ENCODE data around the gene TRO.
A peak's percentile ranks its signal among the peaks of the same experiment; 100 is the strongest.

Gene TRO, protein sequence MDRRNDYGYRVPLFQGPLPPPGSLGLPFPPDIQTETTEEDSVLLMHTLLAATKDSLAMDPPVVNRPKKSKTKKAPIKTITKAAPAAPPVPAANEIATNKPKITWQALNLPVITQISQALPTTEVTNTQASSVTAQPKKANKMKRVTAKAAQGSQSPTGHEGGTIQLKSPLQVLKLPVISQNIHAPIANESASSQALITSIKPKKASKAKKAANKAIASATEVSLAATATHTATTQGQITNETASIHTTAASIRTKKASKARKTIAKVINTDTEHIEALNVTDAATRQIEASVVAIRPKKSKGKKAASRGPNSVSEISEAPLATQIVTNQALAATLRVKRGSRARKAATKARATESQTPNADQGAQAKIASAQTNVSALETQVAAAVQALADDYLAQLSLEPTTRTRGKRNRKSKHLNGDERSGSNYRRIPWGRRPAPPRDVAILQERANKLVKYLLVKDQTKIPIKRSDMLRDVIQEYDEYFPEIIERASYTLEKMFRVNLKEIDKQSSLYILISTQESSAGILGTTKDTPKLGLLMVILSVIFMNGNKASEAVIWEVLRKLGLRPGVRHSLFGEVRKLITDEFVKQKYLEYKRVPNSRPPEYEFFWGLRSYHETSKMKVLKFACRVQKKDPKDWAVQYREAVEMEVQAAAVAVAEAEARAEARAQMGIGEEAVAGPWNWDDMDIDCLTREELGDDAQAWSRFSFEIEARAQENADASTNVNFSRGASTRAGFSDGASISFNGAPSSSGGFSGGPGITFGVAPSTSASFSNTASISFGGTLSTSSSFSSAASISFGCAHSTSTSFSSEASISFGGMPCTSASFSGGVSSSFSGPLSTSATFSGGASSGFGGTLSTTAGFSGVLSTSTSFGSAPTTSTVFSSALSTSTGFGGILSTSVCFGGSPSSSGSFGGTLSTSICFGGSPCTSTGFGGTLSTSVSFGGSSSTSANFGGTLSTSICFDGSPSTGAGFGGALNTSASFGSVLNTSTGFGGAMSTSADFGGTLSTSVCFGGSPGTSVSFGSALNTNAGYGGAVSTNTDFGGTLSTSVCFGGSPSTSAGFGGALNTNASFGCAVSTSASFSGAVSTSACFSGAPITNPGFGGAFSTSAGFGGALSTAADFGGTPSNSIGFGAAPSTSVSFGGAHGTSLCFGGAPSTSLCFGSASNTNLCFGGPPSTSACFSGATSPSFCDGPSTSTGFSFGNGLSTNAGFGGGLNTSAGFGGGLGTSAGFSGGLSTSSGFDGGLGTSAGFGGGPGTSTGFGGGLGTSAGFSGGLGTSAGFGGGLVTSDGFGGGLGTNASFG (N-terminal part only)

DNA sequence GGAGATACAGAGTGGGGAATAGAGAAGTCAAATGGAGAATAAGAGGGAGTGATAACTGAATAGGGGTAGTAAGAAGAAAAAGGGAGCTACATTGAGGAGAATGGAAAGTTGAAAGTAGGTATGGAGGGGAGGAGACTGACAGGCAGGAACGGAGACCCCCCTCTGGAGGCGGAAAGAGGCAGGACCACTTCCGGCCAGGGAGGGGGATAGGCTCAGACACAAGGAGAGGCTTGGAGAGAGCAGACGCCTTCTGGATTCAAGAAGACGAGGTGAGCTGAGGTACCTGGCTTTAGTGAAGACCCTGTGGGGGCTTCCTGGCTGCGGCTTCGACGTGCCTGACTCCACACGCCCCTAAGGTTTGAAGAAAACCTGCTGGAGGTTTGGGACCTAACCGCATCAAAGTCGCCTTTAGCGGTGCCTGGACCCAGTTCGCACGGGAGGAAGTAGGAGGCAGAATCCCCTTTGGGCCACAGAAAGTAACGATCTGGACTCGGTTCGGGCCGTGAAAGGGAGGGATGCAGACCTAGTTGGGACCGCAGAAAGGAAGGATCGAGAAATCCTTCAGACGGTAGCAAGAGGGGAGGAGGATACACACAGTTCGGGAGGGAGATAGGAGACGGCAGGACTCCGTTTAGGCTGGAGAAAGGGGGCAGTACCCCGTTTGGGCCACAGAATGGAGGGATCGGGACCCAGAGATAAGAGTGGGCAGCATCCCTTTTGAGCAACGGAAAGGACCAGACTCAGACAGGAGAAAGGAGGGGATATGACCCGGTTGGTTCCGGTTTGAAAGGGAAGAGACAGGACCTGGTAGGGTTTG is at the start of gene TRO:
TSS of gene TRO (plus strand) at position 215 of the 817 bp plus-strand sequence. CDS start 1,423 bp downstream, outside the sequence.
- DNase-seq, result peak; percentile 13 to 74

DNA sequence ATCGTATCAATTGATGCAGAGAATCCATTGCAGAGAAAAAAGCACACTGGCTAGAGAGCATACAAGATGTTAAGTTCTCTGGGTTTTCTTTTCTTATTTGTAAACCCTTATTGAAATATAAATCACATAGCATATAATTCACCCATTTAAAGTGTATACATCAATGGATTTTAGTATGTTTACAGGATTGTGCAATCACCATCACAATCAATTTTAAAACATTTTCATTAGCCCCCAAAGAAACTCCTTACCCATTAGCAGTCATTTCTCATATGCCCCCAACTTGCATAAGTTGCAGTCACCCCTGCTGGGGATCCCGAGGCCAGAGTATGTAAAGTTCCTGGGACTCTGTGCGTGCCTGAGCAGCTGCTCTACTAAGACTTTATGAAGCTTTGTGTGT is 34.9 kb upstream of the TRO start:
- no peak for DNase-seq

DNA sequence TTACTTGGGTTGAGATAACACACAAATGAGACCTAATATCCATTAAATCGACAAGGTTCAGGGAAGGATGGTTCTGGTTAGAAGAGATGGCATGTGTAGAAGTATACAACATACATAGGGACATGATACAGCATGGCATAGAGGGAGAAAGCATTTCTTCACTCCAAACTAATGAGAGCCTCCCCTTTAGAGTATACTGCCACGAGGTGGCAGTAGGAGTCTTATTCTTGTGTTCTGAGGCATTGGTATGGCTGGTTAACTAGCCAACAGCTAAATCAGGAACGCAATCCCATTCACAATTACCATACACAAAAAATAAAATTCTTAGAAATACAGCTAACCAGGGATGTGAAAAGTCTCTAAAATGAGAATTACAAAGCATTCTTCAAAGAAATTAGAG is 29.1 kb upstream of the TRO start:
- peak; percentile 4 to 64 for DNase-seq

DNA sequence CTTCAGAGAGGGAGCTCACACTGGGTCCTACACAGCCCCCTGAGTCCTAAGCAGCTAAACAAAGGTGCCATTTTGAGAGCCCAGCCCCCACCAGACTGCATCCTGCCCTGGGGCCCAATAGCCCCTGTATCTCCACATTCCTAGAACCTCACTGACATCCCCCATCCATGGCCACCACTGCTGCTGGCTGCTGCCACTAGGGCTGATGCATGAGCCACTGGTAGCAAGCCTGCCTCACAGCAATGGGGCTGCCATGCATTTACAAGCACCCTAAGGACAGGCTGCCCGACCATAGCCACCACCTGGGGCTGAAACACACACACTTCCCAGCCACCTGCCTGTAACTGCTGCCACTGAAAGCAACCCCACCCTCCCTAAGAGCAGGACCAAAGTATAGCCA is 26.5 kb upstream of the TRO start:
- DNase-seq, result no peak

DNA sequence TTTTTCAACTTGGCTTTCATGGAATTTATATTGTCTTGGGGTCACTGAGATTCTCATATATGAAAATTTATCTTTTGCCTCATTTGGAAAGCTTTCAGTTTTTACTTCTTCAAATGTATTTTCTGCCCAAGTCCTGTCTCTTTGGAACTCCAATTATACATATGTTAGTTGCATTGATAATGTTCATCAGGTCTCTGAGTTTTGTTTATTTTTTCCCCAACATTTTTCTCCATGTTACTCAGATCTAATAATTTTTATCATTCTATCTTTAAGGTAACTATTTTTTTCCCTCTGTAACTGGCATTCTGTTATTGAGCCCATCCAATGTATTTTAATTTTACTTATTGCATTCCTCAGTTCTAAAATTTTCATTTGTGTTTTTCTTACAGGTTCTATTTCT is 10.7 kb upstream of the TRO start:
- no peak for DNase-seq

DNA sequence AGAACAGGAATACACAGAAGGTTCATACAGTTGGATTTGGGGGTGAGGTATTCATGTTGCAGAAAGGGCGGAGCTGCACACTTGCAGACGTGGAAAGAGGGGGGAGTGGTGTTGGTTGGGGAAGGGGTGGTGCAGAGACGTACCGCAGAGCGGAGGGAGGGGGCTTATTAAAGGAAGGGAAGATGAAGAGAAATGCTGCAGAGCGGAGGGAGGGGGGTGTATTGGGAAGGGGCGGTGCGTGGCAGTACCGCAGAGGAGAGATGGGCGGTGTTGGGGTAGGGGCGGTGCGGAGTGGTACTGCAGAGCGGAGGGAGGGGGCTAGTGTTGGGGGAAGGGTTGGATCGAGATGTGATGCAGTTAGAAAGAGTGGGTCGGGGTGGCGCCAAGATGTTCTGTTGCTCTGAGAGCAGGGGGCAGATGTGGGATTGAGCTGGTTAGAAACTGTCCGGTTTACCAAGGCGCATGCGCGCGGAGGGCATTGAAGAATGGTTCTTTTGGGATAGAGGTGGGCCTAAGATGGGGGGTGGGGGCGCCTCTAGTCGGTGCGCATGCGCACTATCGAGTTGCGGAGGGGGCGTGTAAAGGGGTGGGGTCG is 900 bp downstream of the TRO start:
- peak; percentile 85 to 94 for DNase-seq

DNA sequence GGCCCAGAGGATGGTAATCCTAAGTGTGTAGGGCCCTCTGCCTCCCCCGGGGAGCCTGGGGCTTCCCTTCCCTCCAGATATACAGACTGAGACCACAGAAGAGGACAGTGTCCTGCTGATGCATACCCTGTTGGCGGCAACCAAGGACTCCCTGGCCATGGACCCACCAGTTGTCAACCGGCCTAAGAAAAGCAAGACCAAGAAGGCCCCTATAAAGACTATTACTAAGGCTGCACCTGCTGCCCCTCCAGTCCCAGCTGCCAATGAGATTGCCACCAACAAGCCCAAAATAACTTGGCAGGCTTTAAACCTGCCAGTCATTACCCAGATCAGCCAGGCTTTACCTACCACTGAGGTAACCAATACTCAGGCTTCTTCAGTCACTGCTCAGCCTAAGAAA is 1.9 kb downstream of the TRO start:
- DNase-seq, result no peak

DNA sequence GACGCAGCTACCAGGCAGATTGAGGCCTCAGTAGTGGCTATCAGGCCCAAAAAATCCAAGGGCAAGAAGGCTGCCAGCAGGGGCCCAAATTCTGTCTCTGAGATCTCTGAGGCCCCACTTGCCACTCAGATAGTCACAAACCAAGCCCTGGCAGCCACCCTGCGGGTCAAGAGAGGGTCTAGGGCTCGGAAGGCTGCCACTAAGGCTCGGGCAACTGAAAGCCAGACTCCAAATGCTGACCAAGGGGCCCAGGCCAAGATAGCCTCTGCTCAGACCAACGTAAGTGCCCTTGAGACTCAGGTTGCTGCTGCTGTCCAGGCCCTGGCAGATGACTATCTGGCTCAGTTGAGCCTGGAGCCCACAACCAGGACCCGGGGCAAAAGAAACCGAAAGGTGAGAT is 2.8 kb downstream of the TRO start:
- DNase-seq, result no peak

DNA sequence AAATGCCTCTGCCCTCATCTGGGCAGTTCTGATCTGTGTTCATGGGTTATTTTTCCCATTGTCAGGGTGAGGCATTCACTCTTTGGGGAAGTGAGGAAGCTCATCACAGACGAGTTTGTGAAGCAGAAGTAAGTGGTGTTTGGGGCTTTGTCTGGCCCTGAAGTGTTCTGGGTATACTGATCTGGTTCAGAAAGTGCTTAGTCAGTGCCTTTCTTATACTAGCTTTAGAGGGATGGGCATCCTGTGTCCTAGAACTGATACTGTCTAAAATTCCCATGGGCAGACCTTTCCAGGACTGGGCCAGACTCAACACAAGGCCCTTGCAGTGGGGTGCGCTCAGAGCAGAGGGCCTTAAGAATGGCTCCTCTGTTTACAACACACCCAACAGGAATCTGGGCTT is 6.4 kb downstream of the TRO start:
- DNase-seq, result no peak

DNA sequence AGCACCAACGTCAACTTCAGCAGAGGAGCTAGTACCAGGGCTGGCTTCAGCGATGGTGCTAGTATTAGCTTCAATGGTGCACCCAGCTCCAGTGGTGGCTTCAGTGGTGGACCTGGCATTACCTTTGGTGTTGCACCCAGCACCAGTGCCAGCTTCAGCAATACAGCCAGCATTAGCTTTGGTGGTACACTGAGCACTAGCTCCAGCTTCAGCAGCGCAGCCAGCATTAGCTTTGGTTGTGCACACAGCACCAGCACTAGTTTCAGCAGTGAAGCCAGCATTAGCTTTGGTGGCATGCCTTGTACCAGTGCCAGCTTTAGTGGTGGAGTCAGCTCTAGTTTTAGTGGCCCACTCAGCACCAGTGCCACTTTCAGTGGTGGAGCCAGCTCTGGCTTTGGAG is 8.3 kb downstream of the TRO start:
- DNase-seq, result no peak

DNA sequence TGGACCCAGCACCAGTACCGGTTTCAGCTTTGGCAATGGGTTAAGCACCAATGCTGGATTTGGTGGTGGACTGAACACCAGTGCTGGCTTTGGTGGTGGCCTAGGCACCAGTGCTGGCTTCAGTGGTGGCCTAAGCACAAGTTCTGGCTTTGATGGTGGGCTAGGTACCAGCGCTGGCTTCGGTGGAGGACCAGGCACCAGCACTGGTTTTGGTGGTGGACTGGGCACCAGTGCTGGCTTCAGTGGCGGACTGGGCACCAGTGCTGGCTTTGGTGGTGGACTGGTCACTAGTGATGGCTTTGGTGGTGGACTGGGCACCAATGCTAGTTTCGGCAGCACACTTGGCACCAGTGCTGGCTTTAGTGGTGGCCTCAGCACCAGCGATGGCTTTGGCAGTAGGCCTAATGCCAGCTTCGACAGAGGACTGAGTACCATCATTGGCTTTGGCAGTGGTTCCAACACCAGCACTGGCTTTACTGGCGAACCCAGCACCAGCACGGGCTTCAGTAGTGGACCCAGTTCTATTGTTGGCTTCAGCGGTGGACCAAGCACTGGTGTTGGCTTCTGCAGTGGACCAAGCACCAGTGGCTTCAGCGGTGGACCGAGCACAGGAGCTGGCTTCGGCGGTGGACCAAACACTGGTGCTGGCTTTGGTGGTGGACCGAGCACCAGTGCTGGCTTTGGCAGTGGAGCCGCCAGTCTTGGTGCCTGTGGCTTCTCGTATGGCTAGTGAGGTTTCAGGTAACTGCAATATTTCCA is 9.8 kb downstream of the TRO start:
- no peak for DNase-seq

DNA sequence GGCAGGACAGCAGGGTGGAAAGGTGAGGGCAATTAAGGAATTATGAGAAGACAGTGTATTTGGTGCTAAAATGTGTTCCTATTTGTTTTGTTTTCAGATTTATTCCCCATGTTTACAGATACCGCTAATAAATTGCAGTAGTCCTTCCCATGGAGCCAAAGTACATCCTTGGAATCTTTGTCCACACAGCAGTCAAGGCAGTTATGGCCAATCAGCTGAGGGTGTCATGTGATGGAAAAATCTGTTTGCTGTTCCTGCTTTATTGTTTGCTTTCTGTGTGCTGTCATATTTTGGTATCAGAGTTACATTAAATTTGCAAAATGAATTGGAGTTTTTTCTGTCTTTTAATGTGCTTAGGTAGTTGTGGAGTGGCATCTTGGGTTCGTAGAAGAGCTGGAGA is 10.5 kb downstream of the TRO start:
- DNase-seq, result no peak

DNA sequence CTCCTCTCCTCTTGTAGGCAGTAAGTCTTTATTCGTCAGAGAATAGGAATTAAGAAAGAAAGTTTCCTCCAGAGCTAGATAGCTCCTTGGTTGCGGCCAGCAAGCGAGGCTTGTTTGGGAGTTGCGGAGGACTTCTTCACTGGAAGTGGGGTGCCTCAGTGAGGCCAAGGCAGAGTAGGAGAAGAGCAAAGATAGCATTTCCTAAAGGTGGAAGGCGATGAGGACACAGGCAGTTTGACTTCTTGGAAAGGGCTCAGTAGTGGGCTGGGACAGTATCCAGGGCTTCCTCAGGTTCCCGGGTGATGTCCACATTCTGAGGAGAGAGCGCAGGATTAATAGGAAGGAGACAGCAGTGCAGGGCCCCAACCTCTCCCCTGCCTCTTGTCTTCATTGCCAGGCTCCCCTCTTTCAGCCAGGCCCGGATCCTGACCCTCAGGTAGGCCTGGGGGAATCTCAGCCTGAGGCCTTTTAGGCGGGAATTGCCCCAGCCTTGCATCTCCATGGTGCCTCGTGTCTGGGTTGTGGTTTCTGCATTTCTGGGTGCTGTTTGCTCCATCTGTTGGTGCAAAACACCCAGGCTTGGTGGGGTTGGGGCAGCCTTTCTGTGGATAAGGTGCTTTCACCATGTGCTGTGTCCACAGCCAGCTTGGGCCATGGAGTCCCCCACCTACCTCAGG is 12.7 kb downstream of the TRO start:
- no peak for DNase-seq

DNA sequence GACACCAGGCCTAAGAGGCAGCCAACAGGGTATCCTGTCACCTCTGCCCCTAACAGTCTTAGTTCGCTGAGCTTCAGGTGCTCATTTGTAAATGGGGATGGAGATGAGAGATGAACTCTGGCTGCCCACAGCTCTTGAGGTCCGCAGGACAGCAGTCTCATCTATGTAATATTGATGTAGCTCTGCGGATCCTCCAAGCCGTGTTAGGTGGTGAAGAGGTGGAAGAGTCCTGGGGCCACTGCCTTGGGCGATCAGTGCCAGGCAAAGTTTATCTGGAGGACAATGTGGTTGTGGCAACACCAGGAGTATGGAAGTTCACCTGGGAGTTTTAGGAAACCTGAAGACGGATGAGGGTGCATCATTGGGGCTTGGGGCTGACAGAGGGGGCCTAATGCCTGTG is 13.4 kb downstream of the TRO start:
- DNase-seq, result no peak

DNA sequence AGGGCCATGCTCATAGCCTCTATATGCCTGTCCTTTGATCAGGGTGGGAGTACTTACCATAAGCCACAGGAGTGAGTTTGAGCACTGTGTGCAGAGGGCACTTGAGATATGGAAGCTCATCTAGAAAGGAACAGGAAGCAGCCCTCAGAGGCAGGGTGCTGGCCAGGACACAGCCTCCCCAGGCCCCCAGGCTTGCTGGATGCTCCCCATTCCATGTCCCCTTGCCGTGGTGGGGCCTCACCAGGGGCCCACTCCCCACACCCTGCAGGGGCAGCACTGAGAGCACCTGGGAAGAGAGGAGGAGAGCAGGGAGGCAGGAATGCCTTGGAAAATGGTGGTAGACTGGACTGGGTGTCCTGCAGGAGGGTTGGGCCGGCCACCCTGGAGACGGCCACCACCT is 14.3 kb downstream of the TRO start:
- no peak for DNase-seq

DNA sequence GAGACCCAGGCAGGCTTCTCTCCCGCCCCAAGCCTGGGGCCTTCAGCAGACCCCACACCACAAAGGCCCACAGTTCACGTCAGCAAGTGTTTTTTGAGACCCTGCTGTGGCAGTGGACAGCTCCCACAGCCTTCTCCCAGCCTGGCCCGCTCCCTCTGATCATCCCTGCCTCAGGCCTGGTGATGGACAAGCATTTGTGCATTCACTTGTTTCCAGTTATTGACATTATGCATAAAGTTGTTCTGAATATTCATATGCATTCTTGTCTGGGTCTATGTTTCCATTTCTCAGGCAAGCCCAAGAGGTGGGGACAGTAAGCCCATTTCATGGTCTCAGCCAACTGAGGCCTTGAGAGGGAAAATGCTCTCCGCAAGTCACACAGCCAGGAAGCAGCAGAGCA is 14.7 kb downstream of the TRO start:
- DNase-seq, result no peak

DNA sequence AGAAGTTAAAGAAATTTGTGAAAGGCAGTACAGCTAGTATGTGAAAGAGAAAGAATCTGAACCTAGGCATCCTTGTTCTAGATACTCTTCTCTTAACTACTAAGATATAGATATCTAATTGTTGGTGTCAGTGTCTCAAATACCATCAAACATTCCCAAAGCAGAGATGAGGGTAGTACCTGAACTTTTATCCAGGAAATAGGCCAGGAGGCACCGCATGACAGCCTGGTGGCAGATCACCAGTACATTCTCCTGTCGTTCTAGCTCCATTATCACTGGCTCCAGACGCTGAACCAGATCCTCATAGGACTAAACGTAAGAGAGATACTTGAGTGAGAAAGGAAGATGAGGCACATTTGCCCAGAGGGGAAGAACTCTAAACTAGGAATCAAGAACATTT is 16.8 kb downstream of the TRO start:
- DNase-seq, result no peak

DNA sequence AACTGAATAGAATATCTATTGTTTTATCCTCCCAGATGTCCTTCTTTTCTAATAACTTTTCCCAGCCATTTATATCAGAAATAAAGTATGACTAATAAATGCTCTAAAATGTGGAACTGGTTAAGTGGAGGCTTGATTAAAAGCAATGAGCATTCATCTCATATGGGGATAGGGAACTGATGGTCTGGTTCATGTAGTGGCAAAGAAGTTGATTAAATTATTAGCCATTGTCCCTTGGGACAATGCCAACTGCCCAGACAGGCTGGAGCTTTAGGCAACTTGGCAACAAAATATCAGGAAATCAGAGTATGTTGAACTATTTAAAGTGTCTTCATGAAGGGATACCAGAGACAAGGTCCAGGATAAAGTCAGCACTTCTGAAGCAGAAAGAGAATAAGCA is 24.2 kb downstream of the TRO start:
- no peak for DNase-seq

DNA sequence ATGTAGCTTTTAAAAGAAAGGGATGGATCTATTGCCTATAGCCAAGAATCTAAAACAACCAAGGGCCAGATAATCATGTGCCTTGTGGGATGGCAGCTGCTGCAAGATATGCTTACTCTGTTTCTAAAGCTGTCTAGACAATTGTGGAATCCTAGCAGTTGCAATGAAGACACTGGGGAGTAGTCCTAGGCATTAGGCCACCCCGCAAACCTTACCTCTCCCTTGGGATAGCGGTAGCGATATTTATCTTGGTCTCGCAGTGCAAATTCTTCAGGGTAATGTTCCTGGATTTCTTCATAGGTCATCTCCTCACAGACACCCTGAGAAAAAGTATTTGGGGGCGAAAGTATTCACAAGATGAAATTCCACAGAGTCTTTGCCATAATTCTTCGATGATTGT is 24.6 kb downstream of the TRO start:
- DNase-seq, result no peak

DNA sequence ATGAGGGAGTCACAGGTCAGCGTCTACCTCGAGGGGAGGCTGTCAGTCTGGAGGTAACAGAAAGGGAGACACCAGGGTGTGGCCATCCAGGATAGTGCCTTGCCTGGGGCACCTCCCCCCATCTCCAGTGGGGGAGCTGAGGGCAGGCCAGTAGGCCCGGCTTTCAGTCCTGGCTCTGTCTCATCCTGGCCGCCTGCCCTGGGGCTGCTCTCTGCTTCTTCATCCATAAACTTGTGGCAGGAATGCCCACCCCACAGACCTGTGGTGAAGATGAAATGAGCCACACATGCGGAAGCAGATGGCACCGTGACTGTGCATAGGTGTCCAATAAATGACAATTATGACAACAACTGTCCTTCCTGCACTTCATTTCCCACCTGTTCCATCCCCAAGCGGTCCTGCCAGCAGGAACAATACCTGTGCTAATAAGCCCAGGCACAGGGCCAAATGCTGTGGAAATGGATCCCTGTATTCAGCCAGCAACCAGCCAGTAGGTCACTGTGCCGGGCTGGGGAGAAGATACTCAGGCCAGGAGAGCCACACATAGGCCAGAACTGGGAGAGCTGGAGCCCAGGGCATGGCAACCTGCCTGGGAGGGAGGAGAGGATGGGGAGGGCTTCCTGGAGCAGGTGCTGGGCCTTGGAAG is 30.2 kb downstream of the TRO start:
- no peak for DNase-seq

Data from NCI-H524 (cell line).